Measurements from ENCODE around the gene MED13.
"Not testable (repeated sequence)": the region's sequence is repeated elsewhere in the genome, so short reads cannot be mapped to it uniquely, and the experiment has no call there.

GRCh38 chr17:61998534-61998933 lies 66.5 kb downstream of the MED13 start:
- not testable (repeated sequence) for TF ChIP-seq POLR2A (IDR thresholded peaks at IDR 0.05; ENCODE audit: low read length); GATA1 (IDR thresholded peaks at IDR 0.05; ENCODE audit: low read depth, low read length)
